ENCODE measurements around the gene GPC5. TPM values are rescaled to one million over a fixed set of nuclear protein-coding genes. Genes with fewer than 3 reads are reported as not detected.

GPC5 gene
- total and polyA plus RNA-seq, 10 donors, result 0.04 to 0.83 (median 0.26) TPM; not detected in 3

- WGBS, 5 donors, result 63 to 75% (median 72%) methylated on average over 4 of the region's 4 CpGs
- intact Hi-C loops (cut with DNase I; ENCODE audit: low total_unique reads), result no loop called here
- H3K36me3 ChIP-seq, result no peaks in the 10 kb centered on the region
Measured at GRCh38 chr13:91986761-91987483, 588.5 kb downstream of the GPC5 start.

DNA sequence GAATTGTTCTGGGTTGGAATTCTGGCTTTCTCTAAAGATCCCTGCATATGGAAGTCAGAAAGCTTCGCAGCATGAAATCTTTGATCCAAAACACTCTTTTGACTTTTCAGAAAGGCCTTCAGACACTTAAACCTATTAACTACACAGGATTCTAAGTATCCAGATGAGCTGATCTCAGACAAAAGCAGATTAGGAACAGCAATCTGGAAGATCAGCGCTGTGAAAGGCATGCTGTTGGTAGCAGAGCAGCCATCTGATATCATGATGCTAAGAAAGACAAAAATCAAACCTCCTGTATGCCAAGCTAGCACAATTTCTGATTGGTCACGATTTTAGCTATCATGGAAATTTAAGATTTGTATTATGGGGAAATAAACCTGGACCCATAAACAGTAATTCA lies 589.9 kb downstream of the GPC5 start:
- intact Hi-C loops (cut with DNase I; ENCODE audit: low total_unique reads), result no loop called here
- no peak overlapping the region for H3K27ac ChIP-seq
- TF ChIP-seq POLR2A (IDR thresholded peaks at IDR 0.05) (no peak), POLR2AphosphoS5 (IDR thresholded peaks at IDR 0.05) (no peak), CTCF (IDR thresholded peaks at IDR 0.05 in 8 of 11, conservative IDR thresholded peaks at IDR 0.05 in 3 of 11) (no peak)
- H3K4me3 ChIP-seq, result no peak overlapping the region
- WGBS, 5 donors, result 70 to 84% (median 78%) methylated on average over 3 of the region's 3 CpGs
- H3K27me3 ChIP-seq (replicated peaks in 1 of 7), result no peaks in the 10 kb centered on the region
- H3K36me3 ChIP-seq, result no peaks in the 10 kb centered on the region
- H3K9me3 ChIP-seq, result peaks cover 0 to under 1% (median 0%) of the 10 kb centered on the region in 8 donors
- no peaks in the 10 kb centered on the region for H3K4me1 ChIP-seq
- DNase-seq, result no peak

More at GRCh38 chr13:91986761-91987483, 588.5 kb downstream of the GPC5 start:
- H3K4me3 ChIP-seq, result no peak overlapping the region
- H3K27me3 ChIP-seq (replicated peaks in 1 of 7), result no peaks in the 10 kb centered on the region
- no peaks in the 10 kb centered on the region for H3K4me1 ChIP-seq
- TF ChIP-seq POLR2AphosphoS5 (IDR thresholded peaks at IDR 0.05), result no peak
- TF ChIP-seq CTCF (IDR thresholded peaks at IDR 0.05 in 8 of 11, conservative IDR thresholded peaks at IDR 0.05 in 3 of 11), result no peak
- no peak for TF ChIP-seq POLR2A (IDR thresholded peaks at IDR 0.05)
- H3K9me3 ChIP-seq, result peaks cover 0 to 6% (median 0%) of the 10 kb centered on the region in 8 donors
- DNase-seq, result no peak
- H3K27ac ChIP-seq, result no peak overlapping the region

- TF ChIP-seq CTCF (IDR thresholded peaks at IDR 0.05 in 8 of 11, conservative IDR thresholded peaks at IDR 0.05 in 3 of 11) (no peak), POLR2AphosphoS5 (IDR thresholded peaks at IDR 0.05) (no peak), POLR2A (IDR thresholded peaks at IDR 0.05) (no peak)
- no peak for DNase-seq
- Histone ChIP-seq H3K4me1 (no peaks in the 10 kb centered on the region), H3K27ac (no peak overlapping the region), H3K27me3 (replicated peaks in 1 of 7) (no peaks in the 10 kb centered on the region), H3K36me3 (no peaks in the 10 kb centered on the region), H3K9me3 (peaks cover 0 to 18% (median 10%) of the 10 kb centered on the region in 8 donors), H3K4me3 (no peak overlapping the region)
- intact Hi-C loops (cut with DNase I; ENCODE audit: low total_unique reads), result no loop called here
- WGBS, 5 donors, result 50 to 71% (median 56%) methylated on average over 3 of the region's 3 CpGs
Measured at GRCh38 chr13:92012787-92013186, 614.4 kb downstream of the GPC5 start.

- H3K9me3 ChIP-seq, result peaks cover 0 to 11% (median 8%) of the 10 kb centered on the region in 8 donors
- H3K4me1 ChIP-seq, result no peaks in the 10 kb centered on the region
- DNase-seq, result no peak
- no peak overlapping the region for H3K4me3 ChIP-seq
- no peaks in the 10 kb centered on the region for H3K27me3 ChIP-seq (replicated peaks in 1 of 7)
- TF ChIP-seq POLR2A (IDR thresholded peaks at IDR 0.05) (no peak), CTCF (IDR thresholded peaks at IDR 0.05 in 8 of 11, conservative IDR thresholded peaks at IDR 0.05 in 3 of 11) (no peak), POLR2AphosphoS5 (IDR thresholded peaks at IDR 0.05) (no peak)
- no peak overlapping the region for H3K27ac ChIP-seq
- intact Hi-C loops (cut with DNase I; ENCODE audit: low total_unique reads), result no loop called here
- WGBS, 5 donors, result 91 to 94% (median 92%) methylated on average over 13 of the region's 13 CpGs
- H3K36me3 ChIP-seq, result no peaks in the 10 kb centered on the region
Measured at GRCh38 chr13:92017737-92018136, 619.3 kb downstream of the GPC5 start.

All from spleen (tissue), 11 donors.